Daoy (cell line): Measurements from ENCODE around the gene OR2F1. TPM values are rescaled to one million over a fixed set of nuclear protein-coding genes. Genes with fewer than 3 reads are reported as not detected.
"Not testable (repeated sequence)": the region's sequence is repeated elsewhere in the genome, so short reads cannot be mapped to it uniquely, and the experiment has no call there.

Experiments used
- DNase-seq: peaks from one replicate; pipeline ENCODE4 v3.0.0-alpha.2; 2015; ENCODE audit warnings: low read depth
- total RNA-seq: library from RNA; depleted of rRNA; stranded (reverse); fragments of >200 nt; shearing (Covaris generic); gene quantifications from 2 replicates; pipeline ENCODE4 v1.2.3, GENCODE V29; 2014; rRNA removed

OR2F1 gene
- total RNA-seq, 1 experiment from 2014 or later, result not detected

DNA sequence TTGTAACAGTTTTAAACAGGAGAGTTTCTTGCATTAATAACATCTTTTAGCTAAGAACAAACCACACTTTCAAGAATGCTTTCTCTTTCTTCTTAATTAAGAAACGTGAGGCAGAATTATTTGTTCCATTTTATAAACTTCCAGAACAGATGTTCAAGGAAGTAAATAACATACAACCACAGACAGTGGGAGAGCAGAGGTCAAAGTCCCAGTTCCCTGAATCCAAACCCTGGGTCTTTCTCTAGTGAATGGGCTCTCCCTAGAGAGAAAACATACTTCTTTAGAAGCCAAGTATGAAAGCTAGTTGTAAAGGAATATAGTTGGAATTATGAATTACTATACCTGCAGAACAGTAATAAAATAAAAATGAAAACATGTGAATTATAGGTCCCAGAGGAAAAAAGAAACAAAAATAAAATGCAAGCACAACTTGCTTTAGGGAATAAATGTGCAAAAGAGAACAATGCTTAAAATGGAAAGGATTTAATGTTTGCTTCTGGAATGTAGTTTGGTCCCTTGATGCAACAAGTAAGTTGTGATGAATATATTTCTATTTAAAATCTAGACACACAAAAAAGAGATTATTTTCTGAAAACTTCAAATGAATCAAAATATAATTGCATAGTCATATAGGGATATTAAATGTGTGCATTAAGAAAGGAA is 51.5 kb downstream of the OR2F1 start:
- no peak for DNase-seq

DNA sequence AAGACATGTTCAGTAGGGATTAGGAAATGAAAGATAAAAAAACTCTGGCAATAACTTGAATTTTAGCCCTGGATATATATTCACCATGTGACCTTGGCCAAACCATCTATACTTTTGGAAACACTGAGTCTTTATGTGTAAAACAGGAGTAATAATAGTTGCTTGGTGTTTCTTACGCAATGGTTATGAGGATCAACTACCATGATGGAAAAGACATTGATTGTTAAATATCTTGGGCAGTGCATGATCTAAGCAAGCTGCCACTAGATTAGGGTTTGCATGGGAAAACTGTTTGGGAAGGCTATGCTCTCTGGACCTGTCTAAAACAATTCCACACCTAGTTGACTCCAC is 52.0 kb downstream of the OR2F1 start:
- DNase-seq, result no peak

DNA sequence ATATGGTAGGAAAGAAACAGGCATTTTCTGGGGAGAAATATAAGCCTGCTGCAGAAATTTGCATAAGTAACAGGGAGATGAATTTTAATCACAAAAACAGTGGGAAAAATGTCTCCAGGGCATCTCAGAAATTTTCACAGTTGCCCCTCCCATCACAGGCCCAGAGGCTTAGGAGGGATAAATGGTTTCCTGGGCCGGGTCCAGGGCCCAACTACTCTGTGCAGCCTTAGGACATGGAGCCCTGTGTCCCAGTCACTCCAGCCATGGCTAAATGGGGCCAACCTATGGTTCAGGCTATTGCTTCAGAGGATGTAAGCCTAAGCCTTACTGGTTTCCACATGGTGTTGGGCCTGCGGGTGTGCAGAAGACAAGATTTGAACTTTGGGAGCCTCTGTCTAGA is 54.7 kb downstream of the OR2F1 start:
- no peak for DNase-seq

DNA sequence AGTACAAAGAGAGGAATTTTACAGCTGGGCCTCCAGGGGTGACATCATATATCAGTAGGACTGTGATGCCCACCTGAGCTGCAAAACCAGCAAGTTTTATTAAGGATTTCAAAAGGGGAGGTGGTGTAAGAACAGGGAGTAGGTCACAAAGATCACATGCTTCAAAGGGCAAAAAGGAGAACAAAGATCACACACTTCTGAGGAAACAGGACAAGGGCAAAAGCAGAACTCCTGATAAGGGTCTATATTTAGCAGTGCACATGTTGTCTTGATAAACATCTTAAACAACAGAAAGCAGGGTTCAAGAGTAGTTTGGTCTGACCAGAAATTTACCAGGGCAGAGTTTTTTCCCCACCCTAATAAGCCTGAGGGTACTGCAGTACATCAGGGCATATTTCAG is 55.4 kb downstream of the OR2F1 start:
- not testable (repeated sequence) for DNase-seq

DNA sequence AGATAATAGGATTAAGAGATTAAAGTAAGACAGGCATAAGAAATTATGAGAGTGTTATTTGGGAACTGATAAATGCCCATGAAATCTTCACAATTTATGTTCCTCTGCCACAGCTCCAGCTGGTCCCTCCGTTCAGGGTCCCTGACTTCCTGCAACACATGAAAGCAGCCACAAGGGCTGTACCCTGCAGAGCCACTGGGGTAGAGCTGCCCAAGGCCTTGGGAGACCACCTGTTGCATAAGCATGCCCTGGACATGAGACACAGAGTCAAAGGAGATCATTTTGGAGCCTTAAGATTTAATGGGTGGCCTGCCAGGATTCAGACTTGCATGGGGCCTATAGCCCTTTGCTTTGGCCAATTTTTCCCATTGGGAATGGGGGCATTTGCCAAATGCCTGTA is 56.2 kb downstream of the OR2F1 start:
- not testable (repeated sequence) for DNase-seq

DNA sequence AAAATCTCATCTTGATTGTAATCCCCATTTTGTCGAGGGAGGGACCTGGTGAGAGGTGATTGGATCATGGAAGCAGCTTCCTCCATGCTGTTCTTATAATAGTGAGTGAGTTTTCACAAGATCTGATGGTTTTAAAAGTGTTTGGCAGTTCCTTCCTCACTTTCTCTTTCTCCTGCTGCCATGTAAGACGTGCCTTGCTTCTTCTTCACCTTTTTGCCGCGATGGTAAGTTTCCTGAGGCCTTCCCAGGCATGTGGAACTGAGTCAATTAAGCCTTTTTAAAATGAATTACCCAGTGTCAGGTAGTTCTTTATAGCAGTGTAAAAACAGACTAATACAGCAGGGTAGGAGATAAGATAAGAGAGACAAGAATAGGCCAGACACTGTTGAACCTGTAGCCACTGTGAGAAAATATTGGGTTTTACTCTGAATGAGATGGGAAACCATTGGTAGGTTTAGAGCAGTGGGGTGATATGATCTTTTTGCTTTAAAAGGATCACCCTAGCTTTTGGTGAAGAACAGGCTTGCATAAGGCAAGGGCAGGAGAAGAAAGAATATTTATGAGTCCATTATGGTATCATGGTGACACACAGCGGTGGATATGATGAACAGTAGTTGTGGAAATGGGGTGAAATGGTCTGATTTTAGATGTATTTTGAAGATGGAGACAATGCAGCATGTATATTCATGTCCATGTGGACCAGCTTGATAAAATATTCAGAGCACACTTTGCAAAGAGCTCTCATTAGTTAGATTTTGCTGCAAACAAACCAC is 57.0 kb downstream of the OR2F1 start:
- DNase-seq, result no peak

Other genes with a start within 250 kb of the OR2F1 start
- not detected in 2 replicates for gene CTAGE6, start 197.1 kb upstream of the OR2F1 start, total RNA-seq
- 43.8 and 66.8 TPM in 2 replicates for gene TCAF1, start 52.7 kb upstream of the OR2F1 start, total RNA-seq
- gene OR2F2, start 19.6 kb upstream of the OR2F1 start, total RNA-seq, result not detected in 2 replicates
- not detected in 2 replicates for gene OR6B1, start 45.5 kb downstream of the OR2F1 start, total RNA-seq
- gene OR2A5, start 94.1 kb downstream of the OR2F1 start, total RNA-seq, result not detected in 2 replicates
- gene OR2A25, start 115.0 kb downstream of the OR2F1 start, total RNA-seq, result not detected in 2 replicates
- not detected in 2 replicates for gene OR2A12, start 131.4 kb downstream of the OR2F1 start, total RNA-seq
- not detected in 2 replicates for gene OR2A2, start 154.7 kb downstream of the OR2F1 start, total RNA-seq
- gene OR2A14, start 168.3 kb downstream of the OR2F1 start, total RNA-seq, result not detected in 2 replicates
- 0.09 and 0.23 TPM in 2 replicates for gene CTAGE4, start 228.6 kb downstream of the OR2F1 start, total RNA-seq
- 0.95 and 3.6 TPM in 2 replicates for gene ARHGEF35, start 241.0 kb downstream of the OR2F1 start, total RNA-seq